Measurements from ENCODE around the gene HCFC1R1. TPM values are rescaled to one million over a fixed set of nuclear protein-coding genes. Genes with fewer than 3 reads are reported as not detected.

Gene HCFC1R1
- total RNA-seq, 1 donor from 2014 or later: 117 TPM

GRCh38 chr16:3009568-3010390 lies 14.0 kb downstream of the HCFC1R1 start:
- DNase-seq: peak; percentile 27
- Mint-ChIP-seq H3K36me3 (ENCODE audit: unreplicated experiment) (no peaks in the 10 kb centered on the region), H3K4me1 (ENCODE audit: low read depth, unreplicated experiment) (peaks cover 2% of the 10 kb centered on the region), H3K27me3 (ENCODE audit: unreplicated experiment) (peaks cover 22% of the 10 kb centered on the region), H3K4me3 (ENCODE audit: unreplicated experiment) (no peak overlapping the region), H3K27ac (ENCODE audit: unreplicated experiment) (no peak overlapping the region), H3K9me3 (ENCODE audit: unreplicated experiment) (peaks cover 4% of the 10 kb centered on the region)
- TF ChIP-seq CTCF (IDR thresholded peaks at IDR 0.05; ENCODE audit: partially characterized antibody, unreplicated experiment): no peak

GRCh38 chr16:3008690-3009037 lies 15.1 kb downstream of the HCFC1R1 start:
- peaks cover 4% of the 10 kb centered on the region for H3K9me3 Mint-ChIP-seq (ENCODE audit: unreplicated experiment)
- DNase-seq: no peak
- H3K27me3 Mint-ChIP-seq (ENCODE audit: unreplicated experiment): peaks cover 16% of the 10 kb centered on the region
- no peak for TF ChIP-seq CTCF (IDR thresholded peaks at IDR 0.05; ENCODE audit: partially characterized antibody, unreplicated experiment)
- H3K27ac Mint-ChIP-seq (ENCODE audit: unreplicated experiment): no peak overlapping the region
- no peaks in the 10 kb centered on the region for H3K36me3 Mint-ChIP-seq (ENCODE audit: unreplicated experiment)
- H3K4me3 Mint-ChIP-seq (ENCODE audit: unreplicated experiment): no peak overlapping the region
- H3K4me1 Mint-ChIP-seq (ENCODE audit: low read depth, unreplicated experiment): peaks cover 2% of the 10 kb centered on the region

GRCh38 chr16:3007957-3008689 lies 15.6 kb downstream of the HCFC1R1 start:
- peaks cover 4% of the 10 kb centered on the region for H3K9me3 Mint-ChIP-seq (ENCODE audit: unreplicated experiment)
- no peak for TF ChIP-seq CTCF (IDR thresholded peaks at IDR 0.05; ENCODE audit: partially characterized antibody, unreplicated experiment)
- H3K4me3 Mint-ChIP-seq (ENCODE audit: unreplicated experiment): no peak overlapping the region
- H3K36me3 Mint-ChIP-seq (ENCODE audit: unreplicated experiment): no peaks in the 10 kb centered on the region
- H3K27me3 Mint-ChIP-seq (ENCODE audit: unreplicated experiment): peaks cover 11% of the 10 kb centered on the region
- H3K27ac Mint-ChIP-seq (ENCODE audit: unreplicated experiment): no peak overlapping the region
- H3K4me1 Mint-ChIP-seq (ENCODE audit: low read depth, unreplicated experiment): peaks cover 2% of the 10 kb centered on the region
- no peak for DNase-seq

DNA sequence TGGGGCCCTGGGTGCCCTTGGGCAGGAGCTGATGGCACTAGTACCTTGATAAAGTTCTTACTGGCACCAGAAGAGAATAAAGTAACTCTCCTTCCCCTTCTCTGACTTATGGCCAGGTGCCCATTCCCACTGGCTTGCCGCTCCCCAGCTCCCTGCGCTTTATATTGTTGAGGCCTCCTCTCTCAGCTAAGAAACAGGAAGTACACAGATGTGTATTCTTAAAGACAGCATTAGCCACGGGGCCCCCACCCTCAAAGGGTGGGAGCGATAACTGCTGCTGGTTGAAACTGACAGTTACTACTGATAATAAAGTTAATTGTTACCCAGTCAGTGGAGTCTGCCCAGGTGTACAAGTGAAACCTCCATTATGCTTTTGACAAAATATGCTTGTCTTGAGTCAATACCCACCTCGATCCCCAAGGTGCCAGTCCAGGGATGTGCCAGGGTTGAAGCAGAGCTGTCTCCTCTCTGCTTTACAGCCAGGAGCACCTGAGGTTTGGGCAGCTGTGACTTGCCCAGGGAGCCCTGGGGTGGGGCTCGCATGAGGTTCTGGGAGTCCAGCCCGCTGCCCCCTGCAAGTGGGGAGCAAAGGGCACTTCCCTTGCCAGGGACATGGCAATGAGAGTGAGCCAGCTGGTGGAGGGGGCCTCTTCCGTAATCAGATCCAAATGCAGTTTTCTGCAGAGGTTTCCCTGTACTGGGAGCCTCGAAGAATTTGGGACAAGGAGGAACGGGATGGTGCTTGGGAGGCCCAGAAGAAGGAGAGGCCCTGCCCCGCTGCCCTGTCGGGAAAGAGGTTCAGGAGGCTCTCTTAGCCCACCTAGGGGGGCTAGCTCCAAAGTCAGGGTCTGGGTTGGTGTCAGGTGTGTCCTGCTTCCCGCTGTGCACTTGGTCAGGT lies 16.4 kb downstream of the HCFC1R1 start:
- peaks cover 2% of the 10 kb centered on the region for H3K4me1 Mint-ChIP-seq (ENCODE audit: low read depth, unreplicated experiment)
- H3K4me3 Mint-ChIP-seq (ENCODE audit: unreplicated experiment): no peak overlapping the region
- H3K9me3 Mint-ChIP-seq (ENCODE audit: unreplicated experiment): peaks cover 4% of the 10 kb centered on the region
- H3K36me3 Mint-ChIP-seq (ENCODE audit: unreplicated experiment): no peaks in the 10 kb centered on the region
- H3K27me3 Mint-ChIP-seq (ENCODE audit: unreplicated experiment): peaks cover 11% of the 10 kb centered on the region
- no peak for DNase-seq
- H3K27ac Mint-ChIP-seq (ENCODE audit: unreplicated experiment): no peak overlapping the region
- no peak for TF ChIP-seq CTCF (IDR thresholded peaks at IDR 0.05; ENCODE audit: partially characterized antibody, unreplicated experiment)
